GM18519 (cell line): ENCODE measurements around the gene CLIC6.

Source experiments
- ATAC-seq: cut with Tn5 transposase; IDR thresholded peaks from one replicate; pipeline ENCODE4 v1.9.1; 2021; ENCODE audit warnings: mild to moderate bottlenecking, moderate library complexity; ENCODE audit not compliant: unreplicated experiment, low FRiP score

Gene CLIC6

GRCh38 chr21:34761758-34762330 is 93.0 kb downstream of the CLIC6 start:
- no peak for ATAC-seq

GRCh38 chr21:34762786-34763185 is 94.0 kb downstream of the CLIC6 start:
- ATAC-seq, result no peak

- no peak for ATAC-seq
Measured at GRCh38 chr21:34764715-34765284, 96.0 kb downstream of the CLIC6 start.

GRCh38 chr21:34765619-34766018 is 96.8 kb downstream of the CLIC6 start:
- ATAC-seq, result no peak

GRCh38 chr21:34766862-34767261 is 98.1 kb downstream of the CLIC6 start:
- no peak for ATAC-seq
